DMS153 (cell line): ENCODE data around the gene SAMD4B.

Experiments used
- DNase-seq: peaks from one replicate; lab custom pipeline; 2025; lab: John Stamatoyannopoulos, UW

Gene SAMD4B

DNA sequence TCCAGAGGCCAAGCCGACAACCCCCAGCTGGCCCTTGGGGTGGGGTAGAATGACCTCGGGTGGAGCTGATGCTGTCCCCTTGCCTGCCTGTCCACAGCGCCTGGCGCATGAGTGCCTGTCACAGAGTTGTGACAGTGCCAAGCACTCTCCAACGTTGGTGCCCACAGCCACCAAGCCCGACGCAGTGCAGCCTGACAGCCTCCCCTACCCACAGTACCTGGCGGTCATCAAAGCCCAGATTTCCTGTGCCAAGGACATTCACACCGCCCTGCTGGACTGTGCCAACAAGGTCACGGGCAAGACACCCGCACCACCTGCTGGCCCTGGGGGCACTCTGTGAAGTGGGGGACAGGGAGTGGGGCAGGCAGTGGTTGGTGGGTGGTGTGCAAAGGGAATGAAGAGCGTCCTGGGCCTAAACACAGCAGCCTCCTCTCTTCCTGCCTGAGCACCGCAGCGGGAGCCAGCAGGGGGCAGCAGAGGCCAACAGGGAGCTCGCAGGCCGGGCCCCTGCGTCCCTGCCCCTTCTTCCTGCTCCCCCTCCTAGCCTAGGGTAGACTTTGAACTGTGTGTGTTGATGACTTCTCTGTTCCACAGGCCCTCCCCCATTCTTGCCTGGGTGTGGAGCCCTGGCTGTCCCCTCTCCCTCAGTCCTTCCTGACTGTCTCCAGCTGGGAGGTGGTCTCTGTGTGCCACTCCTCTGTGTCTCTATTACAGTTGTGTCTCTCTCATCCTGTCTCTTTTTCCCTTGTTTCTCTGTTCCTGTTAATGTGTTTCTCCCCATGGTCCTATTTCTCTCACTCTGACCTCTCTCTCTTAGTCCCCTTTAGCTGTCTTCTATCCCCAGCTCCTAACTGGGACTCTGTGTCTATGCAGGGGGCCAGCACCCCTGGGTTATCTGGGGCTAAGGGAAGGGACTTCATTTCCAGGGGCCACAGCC lies 55.4 kb downstream of the SAMD4B start:
- peak; percentile 48 for DNase-seq

DNA sequence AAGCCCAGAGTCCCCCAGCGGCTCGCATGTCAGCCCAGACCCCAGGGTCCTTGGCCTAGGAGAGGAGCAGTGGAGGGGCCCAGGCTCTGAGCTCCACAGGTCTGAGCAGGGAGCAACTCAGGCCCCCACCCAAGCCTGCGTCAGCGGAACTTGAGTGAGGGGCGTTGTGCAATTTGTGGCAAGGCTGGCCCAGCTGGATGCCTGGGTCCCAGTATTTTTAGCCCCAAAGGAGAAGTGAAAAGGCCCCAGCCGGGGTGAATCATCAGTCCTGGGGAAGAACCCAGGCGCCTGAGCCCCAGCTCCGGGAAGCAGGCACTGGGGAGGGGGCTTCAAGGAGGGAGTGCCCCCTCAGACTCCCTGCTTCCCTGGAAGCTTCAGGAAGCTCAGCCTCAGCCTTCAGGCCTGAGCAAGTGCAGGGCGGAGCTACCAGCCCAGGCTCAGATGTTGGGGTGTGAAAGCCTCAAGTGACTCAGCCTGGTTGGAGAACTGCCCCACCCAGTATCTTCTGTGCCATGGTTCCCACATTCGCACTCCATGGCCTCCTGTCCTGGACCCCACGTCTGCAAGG lies 56.2 kb downstream of the SAMD4B start:
- no peak for DNase-seq

DNA sequence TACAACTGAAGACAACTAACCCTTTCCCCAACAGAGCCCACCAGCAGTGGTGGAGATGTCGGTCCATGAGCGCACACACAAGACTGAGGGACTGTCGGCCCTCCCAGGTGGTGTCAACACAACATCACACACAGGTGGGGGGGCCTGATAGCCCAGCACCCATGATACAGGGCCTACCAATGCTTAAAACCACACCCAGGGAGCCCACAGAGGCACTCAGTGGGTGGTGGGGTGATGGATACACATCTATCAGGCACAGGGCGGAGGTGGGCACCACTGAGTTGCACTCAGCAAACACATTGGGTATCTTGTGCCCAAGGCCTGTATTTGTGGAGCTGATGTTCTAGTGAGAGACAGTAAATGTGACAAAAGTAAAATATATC lies 57.4 kb downstream of the SAMD4B start:
- DNase-seq: no peak

DNA sequence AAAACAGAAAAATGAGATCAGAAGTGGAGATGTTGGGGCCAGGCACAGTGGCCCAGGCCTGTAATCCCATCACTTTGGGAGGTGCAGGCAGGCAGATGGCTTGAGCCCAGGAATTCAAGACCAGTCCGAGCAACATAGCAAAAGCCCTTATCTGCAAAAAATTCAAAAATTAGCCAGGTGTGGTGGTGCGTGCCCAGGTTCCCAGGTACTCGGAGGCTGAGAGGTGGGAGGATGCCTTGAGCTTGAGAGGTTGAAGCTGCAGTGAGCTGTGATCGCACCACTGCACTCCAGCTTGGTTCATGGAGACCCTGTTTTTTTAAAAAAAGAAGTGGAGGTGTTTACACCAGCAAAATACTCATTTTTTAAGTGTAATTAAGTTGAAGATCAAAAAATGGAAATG lies 57.8 kb downstream of the SAMD4B start:
- no peak for DNase-seq

DNA sequence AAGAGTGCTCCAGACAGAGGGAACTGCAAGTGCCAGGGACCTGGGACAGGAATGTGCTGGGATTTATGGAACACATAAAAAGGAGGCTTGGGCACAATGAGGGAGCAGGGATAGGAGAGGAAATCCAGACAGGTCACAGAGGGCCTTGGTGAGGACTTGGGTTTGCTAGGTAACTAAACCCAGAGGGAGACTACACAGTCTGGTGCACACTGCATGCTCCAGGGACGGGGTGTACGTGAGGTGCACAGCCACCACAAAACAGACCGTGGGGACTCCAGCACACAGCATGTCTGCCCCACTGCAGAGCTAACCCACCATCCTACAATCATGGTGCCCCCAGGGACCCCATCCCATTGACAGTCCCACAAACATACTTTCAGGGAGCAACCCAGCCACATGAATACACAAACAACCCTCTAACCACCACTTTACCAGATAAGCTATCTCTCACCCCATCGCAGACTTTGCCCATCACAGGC lies 58.9 kb downstream of the SAMD4B start:
- DNase-seq: no peak

DNA sequence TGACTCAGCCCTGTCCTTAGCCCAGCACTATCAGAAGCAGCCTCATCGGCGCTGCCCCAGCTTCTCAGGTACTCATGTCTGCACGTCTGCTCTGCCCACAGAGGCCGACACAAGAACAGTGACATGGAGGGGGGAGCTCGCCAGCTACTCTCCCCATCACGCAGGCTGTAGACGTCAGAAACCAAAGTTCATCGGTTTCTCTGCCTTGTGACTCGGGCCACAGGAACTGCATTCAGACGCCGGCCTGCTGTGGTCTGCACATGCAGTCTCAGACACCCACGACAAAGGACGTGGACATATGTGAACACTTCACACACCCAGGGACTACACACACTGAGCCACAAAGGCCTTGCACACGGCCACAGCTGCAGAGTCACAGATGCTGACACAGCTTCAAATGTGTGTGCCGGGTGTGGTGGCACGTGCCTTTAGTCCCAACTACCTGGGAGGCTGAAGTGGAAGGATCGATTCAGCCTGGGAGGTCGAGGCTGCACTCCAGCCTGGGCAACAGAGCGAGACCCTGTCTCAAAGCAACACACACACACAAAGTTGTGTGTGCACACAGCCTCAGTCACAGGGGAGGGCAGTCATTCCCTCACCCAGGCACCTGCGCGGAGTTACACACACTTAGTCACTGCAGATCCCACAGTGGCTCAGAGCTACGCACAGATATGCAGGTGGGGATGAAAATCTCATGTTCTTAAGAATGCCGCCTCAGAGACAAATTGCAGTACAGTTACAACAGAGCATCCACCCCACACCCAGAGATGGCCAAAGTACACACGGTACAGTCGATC lies 59.5 kb downstream of the SAMD4B start:
- no peak for DNase-seq

DNA sequence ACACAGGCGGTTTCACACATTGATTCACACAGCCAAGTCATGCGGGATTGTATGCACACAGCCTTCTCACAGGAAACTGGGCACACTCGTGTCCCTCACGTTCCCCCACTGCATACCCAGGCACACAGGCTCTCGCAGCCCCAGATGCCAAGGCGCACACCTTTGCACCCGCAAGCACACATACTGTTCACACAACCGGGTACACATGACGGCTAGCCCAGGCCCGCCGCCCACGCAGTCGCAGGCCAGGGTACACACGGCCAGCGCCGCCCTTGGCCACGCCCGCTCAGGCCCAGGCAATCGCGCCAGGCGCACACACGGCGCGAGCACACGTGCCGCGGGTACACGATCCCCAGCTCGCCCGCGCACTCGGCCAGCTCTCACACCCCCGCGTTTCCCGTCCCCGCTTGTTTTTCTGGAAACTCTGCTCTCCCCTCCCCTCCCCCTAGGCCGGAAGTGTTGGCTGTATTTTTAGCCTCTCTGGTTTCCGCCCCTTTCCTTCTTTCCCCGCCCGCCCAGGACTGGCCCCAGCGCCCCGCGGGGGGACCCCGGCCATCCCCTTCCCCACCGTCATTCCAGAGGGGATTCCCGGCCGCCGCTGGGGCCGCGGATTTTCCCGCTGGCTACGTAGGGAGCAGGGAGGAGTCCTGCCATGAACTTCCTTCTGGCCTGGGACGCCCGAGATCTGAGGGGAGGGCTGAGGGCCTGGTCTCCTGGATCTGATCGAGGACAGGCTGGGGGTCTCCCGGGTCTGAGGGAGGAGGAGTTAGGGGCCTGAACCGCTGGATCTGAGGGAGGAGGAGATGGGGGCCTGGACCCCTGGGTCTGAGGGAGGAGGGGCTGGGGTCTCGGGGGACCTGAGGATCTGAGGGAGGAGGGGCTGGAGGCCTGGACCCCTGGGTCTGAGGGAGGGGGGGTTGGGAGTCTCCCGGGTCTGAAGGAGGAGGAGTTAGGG lies 60.4 kb downstream of the SAMD4B start:
- peak; percentile 71 for DNase-seq

DNA sequence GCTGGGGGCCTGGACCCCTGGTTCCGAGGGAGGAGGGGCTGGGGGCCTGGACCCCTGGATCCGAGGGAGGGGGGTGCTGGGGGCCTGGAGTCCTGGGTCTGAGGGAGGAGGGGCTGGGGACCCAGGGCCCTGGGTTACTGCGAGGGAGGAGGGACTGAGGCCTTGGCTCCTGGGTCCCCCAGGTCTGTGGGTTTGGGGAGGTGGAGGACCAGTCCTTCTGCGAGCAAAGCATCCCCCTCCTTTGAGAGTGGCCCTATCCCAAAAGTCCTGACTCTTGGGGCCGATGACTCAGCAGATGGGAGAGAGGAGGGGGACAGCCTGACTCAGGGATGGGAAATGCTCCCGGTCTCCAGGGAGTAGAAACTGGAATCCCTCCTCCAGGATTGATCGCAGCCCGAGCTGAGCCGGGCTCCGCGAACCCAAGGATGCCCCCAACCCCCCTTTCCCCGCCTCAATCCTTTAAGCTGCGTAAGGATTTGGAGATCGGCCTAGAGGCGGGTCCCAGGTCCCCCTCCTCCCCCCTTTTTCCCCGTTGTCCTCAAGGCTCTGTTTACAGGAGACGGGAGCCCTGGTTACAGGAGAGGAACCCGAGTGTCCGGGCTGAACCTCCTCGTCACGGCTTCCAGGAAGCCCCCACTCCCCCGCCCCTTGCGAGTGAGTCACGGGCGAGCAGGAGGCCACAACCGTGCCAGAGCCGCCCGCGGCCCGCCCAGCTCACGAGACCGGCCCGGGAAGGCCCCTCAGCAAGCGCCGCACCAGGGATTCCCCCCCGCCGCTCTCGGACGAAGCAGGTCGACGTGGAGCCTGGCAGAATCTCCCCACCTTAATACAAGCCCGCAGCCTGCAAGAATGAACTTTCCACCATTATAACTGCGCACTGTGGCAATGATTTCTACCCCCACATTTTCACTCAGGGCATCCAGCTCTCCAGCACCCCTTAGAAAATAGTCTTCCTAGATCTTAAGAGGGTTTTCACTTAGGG lies 61.4 kb downstream of the SAMD4B start:
- DNase-seq: peak; percentile 85

DNA sequence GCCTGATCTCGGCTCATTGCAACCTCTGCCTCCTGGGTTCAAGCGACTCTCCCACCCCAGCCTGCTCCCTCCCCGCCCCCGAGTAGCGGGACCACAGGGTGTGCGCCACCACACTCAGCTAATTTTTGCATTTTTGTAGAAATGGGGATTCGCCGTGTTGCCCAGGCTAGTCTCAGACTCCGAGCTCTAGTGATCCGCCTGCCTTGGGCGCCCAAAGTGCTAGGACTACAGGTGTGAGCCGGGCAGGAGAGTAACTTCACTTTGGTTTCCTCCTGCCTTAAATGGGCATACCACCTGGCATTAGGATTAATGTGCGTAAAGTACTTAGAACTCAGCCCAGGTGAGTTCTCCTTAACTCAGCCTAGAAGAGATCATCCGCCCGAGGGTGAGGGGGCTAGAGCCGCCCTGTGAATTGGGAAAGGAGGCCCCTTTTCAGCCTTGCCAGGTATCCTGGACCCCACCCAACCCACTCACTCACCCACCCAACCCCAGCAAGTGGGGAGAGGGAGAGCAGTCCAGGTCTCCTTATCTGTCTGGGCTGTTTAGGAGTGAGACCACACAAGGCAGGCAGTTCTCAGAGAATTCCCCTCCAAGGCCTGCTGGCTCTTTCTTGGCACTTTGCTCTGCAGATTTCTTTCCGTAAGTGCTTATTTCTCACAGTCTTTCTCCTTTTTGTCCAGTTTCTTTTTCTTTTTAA lies 63.2 kb downstream of the SAMD4B start:
- no peak for DNase-seq

DNA sequence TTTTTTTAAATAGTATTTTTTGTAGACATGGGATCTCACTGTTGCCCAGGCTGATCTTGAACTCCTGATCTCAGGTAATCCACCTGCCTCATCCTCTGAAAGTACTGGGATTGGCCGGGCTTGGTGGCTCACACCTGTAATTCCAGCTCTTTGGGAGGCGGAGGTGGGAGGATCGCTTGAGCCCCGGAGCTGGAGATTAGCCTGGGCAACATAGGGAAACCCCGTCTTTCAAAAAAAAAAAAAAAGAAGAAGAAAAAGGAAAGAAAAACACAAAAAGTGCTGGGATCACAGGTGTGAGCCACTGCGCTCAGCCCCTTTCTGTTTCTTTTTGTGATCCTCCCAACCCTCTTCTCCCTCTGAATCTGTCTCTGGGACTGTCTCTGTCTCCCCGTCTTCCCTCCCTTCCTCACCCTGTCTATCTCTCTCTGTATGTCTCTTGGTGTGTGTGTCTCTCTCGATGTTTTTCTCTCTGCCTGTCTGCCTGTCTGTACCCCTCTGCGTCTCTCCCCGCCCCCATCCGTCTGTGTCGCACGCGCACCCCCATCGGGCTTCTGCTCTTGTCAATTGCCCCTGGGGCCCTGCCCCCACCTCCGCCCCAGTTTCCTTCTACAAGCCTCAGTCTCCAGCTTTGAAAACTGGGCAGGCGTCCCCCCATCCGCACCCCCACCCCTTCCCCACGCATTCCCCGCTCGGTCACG lies 63.9 kb downstream of the SAMD4B start:
- no peak for DNase-seq

DNA sequence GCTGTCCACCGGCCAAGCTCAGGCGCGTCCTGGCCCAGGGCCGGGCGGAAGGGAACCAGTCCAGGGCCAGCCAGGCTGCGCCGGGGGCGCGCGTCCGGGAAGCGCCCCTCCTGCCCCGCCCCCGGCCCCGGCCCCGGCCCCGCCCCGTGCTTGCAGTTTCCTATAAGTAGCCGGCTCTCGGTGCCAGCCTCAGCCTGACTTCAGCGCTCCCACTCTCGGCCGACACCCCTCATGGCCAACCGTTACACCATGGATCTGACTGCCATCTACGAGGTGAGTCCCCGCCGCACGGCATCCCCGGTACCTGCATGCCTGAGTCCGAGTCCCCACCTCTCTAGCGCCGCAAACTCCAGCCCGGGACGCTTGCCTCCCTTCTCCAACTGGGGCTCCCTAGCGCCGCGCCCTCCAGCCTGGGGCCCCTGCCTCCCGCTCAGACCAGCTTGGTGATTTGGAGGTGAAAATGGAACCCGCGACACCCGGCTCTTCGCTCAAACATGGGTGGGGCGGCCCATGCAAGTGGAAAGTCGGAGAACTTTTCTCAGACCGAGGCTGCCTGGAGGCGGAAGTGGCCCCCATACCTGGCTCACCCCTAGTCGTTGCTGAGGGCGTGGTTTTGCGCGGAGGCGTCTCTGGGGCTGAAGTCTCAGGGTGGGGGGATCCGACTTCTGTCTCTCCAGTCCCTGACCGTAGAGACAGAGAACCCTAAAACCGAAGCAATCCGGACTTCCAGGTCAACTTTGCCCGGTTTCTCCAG lies 64.6 kb downstream of the SAMD4B start, which contains the start of gene ZFP36:
Gene ZFP36 (plus strand): TSS at position 192 of the 754 bp plus-strand sequence. CDS start 58 bp downstream, at position 250.
- peak; percentile 41 for DNase-seq

DNA sequence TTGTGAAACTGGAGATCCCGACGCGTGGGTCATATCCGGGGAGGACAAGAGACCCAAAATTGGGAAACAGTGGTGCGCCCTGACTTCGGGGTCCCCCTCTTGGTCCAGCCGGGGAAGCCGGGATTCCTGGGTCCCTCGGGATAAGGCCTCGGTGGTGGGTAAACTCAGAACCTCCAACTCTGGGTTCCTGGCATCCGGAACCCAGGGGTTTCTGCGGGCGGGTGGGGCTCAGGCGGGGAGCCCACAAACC lies 65.1 kb downstream of the SAMD4B start:
- DNase-seq: no peak

DNA sequence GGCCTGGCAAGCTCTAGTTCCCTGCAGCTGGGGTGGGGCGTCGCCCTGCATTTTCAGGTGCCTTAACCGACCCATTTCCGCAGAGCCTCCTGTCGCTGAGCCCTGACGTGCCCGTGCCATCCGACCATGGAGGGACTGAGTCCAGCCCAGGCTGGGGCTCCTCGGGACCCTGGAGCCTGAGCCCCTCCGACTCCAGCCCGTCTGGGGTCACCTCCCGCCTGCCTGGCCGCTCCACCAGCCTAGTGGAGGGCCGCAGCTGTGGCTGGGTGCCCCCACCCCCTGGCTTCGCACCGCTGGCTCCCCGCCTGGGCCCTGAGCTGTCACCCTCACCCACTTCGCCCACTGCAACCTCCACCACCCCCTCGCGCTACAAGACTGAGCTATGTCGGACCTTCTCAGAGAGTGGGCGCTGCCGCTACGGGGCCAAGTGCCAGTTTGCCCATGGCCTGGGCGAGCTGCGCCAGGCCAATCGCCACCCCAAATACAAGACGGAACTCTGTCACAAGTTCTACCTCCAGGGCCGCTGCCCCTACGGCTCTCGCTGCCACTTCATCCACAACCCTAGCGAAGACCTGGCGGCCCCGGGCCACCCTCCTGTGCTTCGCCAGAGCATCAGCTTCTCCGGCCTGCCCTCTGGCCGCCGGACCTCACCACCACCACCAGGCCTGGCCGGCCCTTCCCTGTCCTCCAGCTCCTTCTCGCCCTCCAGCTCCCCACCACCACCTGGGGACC lies 65.6 kb downstream of the SAMD4B start:
- DNase-seq: no peak

DNA sequence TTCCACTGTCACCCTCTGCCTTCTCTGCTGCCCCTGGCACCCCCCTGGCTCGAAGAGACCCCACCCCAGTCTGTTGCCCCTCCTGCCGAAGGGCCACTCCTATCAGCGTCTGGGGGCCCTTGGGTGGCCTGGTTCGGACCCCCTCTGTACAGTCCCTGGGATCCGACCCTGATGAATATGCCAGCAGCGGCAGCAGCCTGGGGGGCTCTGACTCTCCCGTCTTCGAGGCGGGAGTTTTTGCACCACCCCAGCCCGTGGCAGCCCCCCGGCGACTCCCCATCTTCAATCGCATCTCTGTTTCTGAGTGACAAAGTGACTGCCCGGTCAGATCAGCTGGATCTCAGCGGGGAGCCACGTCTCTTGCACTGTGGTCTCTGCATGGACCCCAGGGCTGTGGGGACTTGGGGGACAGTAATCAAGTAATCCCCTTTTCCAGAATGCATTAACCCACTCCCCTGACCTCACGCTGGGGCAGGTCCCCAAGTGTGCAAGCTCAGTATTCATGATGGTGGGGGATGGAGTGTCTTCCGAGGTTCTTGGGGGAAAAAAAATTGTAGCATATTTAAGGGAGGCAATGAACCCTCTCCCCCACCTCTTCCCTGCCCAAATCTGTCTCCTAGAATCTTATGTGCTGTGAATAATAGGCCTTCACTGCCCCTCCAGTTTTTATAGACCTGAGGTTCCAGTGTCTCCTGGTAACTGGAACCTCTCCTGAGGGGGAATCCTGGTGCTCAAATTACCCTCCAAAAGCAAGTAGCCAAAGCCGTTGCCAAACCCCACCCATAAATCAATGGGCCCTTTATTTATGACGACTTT lies 66.4 kb downstream of the SAMD4B start:
- no peak for DNase-seq

DNA sequence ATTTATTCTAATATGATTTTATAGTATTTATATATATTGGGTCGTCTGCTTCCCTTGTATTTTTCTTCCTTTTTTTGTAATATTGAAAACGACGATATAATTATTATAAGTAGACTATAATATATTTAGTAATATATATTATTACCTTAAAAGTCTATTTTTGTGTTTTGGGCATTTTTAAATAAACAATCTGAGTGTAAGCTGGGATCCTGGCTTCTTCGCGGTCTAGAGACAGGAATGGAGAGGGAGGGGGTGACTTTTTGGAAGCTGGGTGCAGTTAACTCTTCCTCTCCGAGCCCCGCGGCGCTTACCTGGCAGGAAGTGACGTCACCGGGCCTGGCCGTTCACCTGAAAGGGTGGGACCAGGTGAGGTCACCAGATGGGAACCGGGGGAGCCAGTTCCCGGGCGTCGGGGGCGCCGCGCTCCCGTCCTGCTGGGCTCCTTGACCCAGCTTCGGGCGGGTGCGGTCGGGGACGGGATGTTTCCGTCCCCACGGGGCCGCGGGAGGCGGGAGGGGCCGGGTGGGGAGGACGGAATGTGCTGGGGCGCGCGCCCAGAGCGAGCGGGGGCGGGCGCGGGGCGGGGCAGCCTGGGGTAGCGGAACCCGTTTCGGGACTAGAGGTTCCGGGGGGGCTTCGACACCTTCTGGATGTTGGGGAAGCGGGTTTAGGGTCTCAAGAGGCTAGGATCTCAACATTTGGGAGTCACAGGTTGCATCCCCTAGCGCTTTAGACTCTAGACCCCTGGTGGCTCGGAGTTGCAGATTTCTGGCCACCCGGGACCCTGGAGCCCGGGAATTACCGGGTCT lies 67.2 kb downstream of the SAMD4B start:
- peak; percentile 89 for DNase-seq
